ENCODE measurements around the gene RAB10.

The RAB10 gene

GRCh38 chr2:26017464-26018183 lies 16.3 kb upstream of the RAB10 start:
- H3K9me3 ChIP-seq (ENCODE audit: insufficient read depth, low read length, severe bottlenecking) = no peaks in the 10 kb centered on the region
- no peaks in the 10 kb centered on the region for H3K27me3 ChIP-seq (ENCODE audit: insufficient read depth, low read length, poor library complexity)
- H4K20me1 ChIP-seq (ENCODE audit: insufficient read depth, low read length) = no peaks in the 10 kb centered on the region
- H3K9ac ChIP-seq (ENCODE audit: low read depth, low read length) = no peak overlapping the region
- no peak overlapping the region for H2AFZ ChIP-seq (ENCODE audit: low read depth, low read length)
- ATAC-seq (ENCODE audit: insufficient read depth, low read depth) (no peak), DNase-seq (no peak)
- no peaks in the 10 kb centered on the region for H3K4me1 ChIP-seq (ENCODE audit: insufficient read depth, low read length)
- H3K27ac ChIP-seq (ENCODE audit: low read length) = no peak overlapping the region
- no peak overlapping the region for H3K4me2 ChIP-seq (ENCODE audit: insufficient read depth, low read length)
- TF ChIP-seq EZH2 (IDR thresholded peaks at IDR 0.05; ENCODE audit: borderline replicate concordance, low read depth, low read length, severe bottlenecking) = no peak
- no peak for TF ChIP-seq CTCF (IDR thresholded peaks at IDR 0.05; ENCODE audit: borderline replicate concordance, extremely low read depth, low read length, poor library complexity, severe bottlenecking)
- H3K79me2 ChIP-seq (ENCODE audit: insufficient read depth, low read length) = no peaks in the 10 kb centered on the region
- no peaks in the 10 kb centered on the region for H3K36me3 ChIP-seq (ENCODE audit: insufficient read depth, low read length)
- no peak overlapping the region for H3K4me3 ChIP-seq (ENCODE audit: low read depth in 1 of 2, low read length in 2 of 2)

DNA sequence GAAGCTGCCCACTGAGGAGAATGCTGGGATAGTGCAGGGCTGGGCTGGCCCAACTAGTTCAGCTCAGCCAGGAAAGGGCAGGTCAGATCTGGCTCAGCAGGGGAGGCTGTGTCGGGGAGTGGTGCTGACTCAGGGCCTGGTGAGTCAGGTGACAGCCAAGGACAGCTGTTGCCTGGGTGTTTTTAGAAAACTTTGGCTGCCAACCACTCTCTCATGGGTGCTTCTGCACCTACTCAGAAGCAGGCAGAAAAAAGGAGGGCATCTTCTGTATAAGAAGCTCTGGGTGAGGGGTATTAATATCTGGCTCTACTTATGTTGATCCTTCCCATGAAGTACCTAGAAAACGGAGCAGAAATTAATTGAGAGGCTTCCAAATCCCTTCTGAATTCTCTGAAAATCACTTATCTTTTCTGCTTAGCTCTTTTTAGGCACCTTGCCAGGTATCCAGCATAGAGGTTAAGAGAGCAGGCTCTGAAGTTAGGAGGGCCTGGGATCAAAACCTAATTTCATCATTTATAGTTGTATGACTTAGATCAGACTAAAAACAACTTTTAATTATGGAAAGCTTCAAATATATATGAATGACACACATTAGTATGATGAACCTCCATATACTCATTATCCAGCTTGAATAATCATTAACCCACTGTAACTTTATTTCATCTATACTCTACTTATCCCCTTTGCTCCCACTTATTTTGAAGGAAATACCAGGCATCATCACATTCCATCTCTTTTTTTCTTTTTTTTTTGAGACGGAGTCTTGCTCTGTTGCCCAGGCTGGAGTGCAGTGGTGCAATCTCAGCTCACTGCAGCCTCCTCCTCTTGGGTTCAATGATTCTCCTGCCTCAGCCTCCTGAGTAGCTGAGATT lies 15.5 kb upstream of the RAB10 start:
- TF ChIP-seq EZH2 (IDR thresholded peaks at IDR 0.05; ENCODE audit: borderline replicate concordance, low read depth, low read length, severe bottlenecking) (no peak), CTCF (IDR thresholded peaks at IDR 0.05; ENCODE audit: borderline replicate concordance, extremely low read depth, low read length, poor library complexity, severe bottlenecking) (no peak)
- Histone ChIP-seq H3K27me3 (ENCODE audit: insufficient read depth, low read length, poor library complexity) (no peaks in the 10 kb centered on the region), H3K27ac (ENCODE audit: low read length) (no peak overlapping the region), H3K36me3 (ENCODE audit: insufficient read depth, low read length) (no peaks in the 10 kb centered on the region), H3K79me2 (ENCODE audit: insufficient read depth, low read length) (no peaks in the 10 kb centered on the region), H4K20me1 (ENCODE audit: insufficient read depth, low read length) (no peaks in the 10 kb centered on the region), H3K9ac (ENCODE audit: low read depth, low read length) (no peak overlapping the region), H2AFZ (ENCODE audit: low read depth, low read length) (no peak overlapping the region), H3K4me3 (ENCODE audit: low read depth in 1 of 2, low read length in 2 of 2) (no peak overlapping the region), H3K9me3 (ENCODE audit: insufficient read depth, low read length, severe bottlenecking) (no peaks in the 10 kb centered on the region), H3K4me1 (ENCODE audit: insufficient read depth, low read length) (no peaks in the 10 kb centered on the region), H3K4me2 (ENCODE audit: insufficient read depth, low read length) (no peak overlapping the region)
- peak; percentile 47; the same call in 2 of the 3 replicates for ATAC-seq (ENCODE audit: insufficient read depth, low read depth)
- no peak for DNase-seq

DNA sequence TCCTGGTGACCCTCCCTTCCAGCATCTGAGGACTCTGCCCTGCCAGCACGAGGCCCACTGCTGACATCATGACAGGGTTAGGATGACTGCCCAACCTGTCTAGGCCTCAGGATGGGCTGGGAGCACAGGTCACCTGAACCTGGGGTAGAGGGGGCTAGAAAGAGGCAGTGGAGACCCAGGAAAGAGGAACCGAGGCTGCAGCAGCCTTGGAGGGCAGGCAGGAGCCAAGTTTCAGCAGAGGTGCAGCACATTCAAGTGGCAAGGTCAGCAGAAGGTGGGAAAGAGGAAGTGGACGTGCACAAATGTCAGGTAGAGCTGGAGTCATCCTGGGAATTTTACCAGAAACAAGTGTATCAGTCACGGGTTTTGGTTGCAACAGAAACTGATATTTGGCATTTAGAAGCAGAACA lies 13.6 kb upstream of the RAB10 start:
- DNase-seq (no peak), ATAC-seq (ENCODE audit: insufficient read depth, low read depth) (no peak)
- TF ChIP-seq CTCF (IDR thresholded peaks at IDR 0.05; ENCODE audit: borderline replicate concordance, extremely low read depth, low read length, poor library complexity, severe bottlenecking) (no peak), EZH2 (IDR thresholded peaks at IDR 0.05; ENCODE audit: borderline replicate concordance, low read depth, low read length, severe bottlenecking) (no peak)
- Histone ChIP-seq H3K4me3 (ENCODE audit: low read depth in 1 of 2, low read length in 2 of 2) (no peak overlapping the region), H3K9me3 (ENCODE audit: insufficient read depth, low read length, severe bottlenecking) (no peaks in the 10 kb centered on the region), H3K36me3 (ENCODE audit: insufficient read depth, low read length) (no peaks in the 10 kb centered on the region), H3K27me3 (ENCODE audit: insufficient read depth, low read length, poor library complexity) (no peaks in the 10 kb centered on the region), H2AFZ (ENCODE audit: low read depth, low read length) (no peak overlapping the region), H3K4me2 (ENCODE audit: insufficient read depth, low read length) (no peak overlapping the region), H3K4me1 (ENCODE audit: insufficient read depth, low read length) (no peaks in the 10 kb centered on the region), H3K79me2 (ENCODE audit: insufficient read depth, low read length) (no peaks in the 10 kb centered on the region), H3K9ac (ENCODE audit: low read depth, low read length) (no peak overlapping the region), H3K27ac (ENCODE audit: low read length) (no peak overlapping the region), H4K20me1 (ENCODE audit: insufficient read depth, low read length) (no peaks in the 10 kb centered on the region)

Data from DND-41 (cell line).